Endothelial cell of umbilical vein (primary cell): ENCODE results near the gene LPAR3. TPM values are rescaled to one million over a fixed set of nuclear protein-coding genes. Genes with fewer than 3 reads are reported as not detected.

ENCODE experiments used
- BruUV-seq: library from RNA; stranded (reverse); fragments of 400-500 nt; replicated peaks from 2 replicates; lab custom pipeline; 2021; lab: Mats Ljungman, UMichigan
- CTCF ChIA-PET: fragments of 300-600, 350-600 bp; sonication (Branson Sonifier 250); formaldehyde crosslinking; loops from one replicate; lab custom pipeline; 2021; ENCODE audit warnings: antibody characterized with exemption, inconsistent platforms; lab: Charles Lee
- POLR2A ChIA-PET: fragments of 300-600, 350-600 bp; sonication (Branson Sonifier 250); formaldehyde crosslinking; loops from one replicate; lab custom pipeline; 2021; ENCODE audit warnings: antibody characterized with exemption, inconsistent platforms; lab: Charles Lee
- DNase-seq: peaks from one replicate; pipeline ENCODE4 v3.0.0-alpha.2; 2011; ENCODE audit warnings: low read depth, low spot score
- FAIRE-seq: peaks from 2 replicates; lab custom pipeline; 2011; peaks lifted over from hg19 to GRCh38; lab: Jason Lieb, UNC
- H2AFZ ChIP-seq: 2 replicates; pipeline ENCODE4 v1.6.0; 2012; ENCODE audit warnings: low read depth, low read length, control low read depth, inconsistent platforms
- H3K27ac ChIP-seq: 2 replicates; pipeline ENCODE4 v1.5.1; 2011; ENCODE audit warnings: low read depth, mild to moderate bottlenecking, control low read depth, low read length, moderate library complexity; ENCODE audit not compliant: insufficient read depth
- H3K27me3 ChIP-seq, 2 experiments: 2 replicates each; pipeline versions ENCODE4 v1.6.0 to v1.6.1; 2011; ENCODE audit warnings: low read length in 2 of 2, mixed read lengths in 1 of 2; ENCODE audit not compliant: control insufficient read depth in 2 of 2, insufficient read depth in 2 of 2
- H3K36me3 ChIP-seq, 2 experiments: 2 replicates in 1 of 2; 3 replicates in 1 of 2; pipeline ENCODE4 v1.5.1; 2011; ENCODE audit warnings: low read length in 2 of 2, mild to moderate bottlenecking in 1 of 2, moderate library complexity in 1 of 2; ENCODE audit not compliant: control insufficient read depth in 2 of 2, insufficient read depth in 2 of 2; ENCODE audit errors: extremely low read depth in 1 of 2
- H3K4me1 ChIP-seq: 3 replicates; pipeline ENCODE4 v1.5.1; 2011; ENCODE audit warnings: mild to moderate bottlenecking, low read length; ENCODE audit not compliant: control insufficient read depth, insufficient read depth; ENCODE audit errors: extremely low read depth
- H3K4me2 ChIP-seq: 2 replicates; pipeline ENCODE4 v1.6.1; 2011; ENCODE audit warnings: low read length, control low read depth, mixed read lengths; ENCODE audit not compliant: insufficient read depth
- H3K4me3 ChIP-seq, 3 experiments: fragments of 200-600 bp in 1 of 3; sonication (generic), shearing (Covaris generic) in 1 of 3; replicated peaks in 1 of 3; 2 replicates each; pipeline ENCODE4 v1.5.1; 2011 to 2016; ENCODE audit warnings: control low read depth in 3 of 3, low read length in 3 of 3, mild to moderate bottlenecking in 2 of 3, inconsistent platforms in 1 of 3, low read depth in 1 of 3, moderate library complexity in 1 of 3; ENCODE audit not compliant: insufficient read depth in 1 of 3
- H3K79me2 ChIP-seq: 2 replicates; pipeline ENCODE4 v1.6.0; 2012; ENCODE audit warnings: low read length, inconsistent platforms; ENCODE audit not compliant: control insufficient read depth, insufficient read depth
- H3K9ac ChIP-seq: replicated peaks from 2 replicates; pipeline ENCODE3; 2011; ENCODE audit warnings: low read length, control low read depth; ENCODE audit not compliant: insufficient read depth; ENCODE audit errors: extremely low read depth
- H3K9me1 ChIP-seq: replicated peaks from 3 replicates; pipeline ENCODE4 v1.6.0; 2011; ENCODE audit warnings: mild to moderate bottlenecking, low read length; ENCODE audit not compliant: control insufficient read depth, insufficient read depth; ENCODE audit errors: extremely low read depth
- H3K9me3 ChIP-seq: replicated peaks from 2 replicates; pipeline ENCODE4 v1.5.1; 2012; ENCODE audit warnings: low read length, inconsistent platforms; ENCODE audit not compliant: control insufficient read depth, insufficient read depth
- H4K20me1 ChIP-seq: replicated peaks from 2 replicates; pipeline ENCODE3; 2011; ENCODE audit warnings: mild to moderate bottlenecking, low read length; ENCODE audit not compliant: control insufficient read depth, insufficient read depth; ENCODE audit errors: extremely low read depth
- CTCF ChIP-seq, 2 donors: IDR thresholded peaks; 1 replicate in 1 of 2; 2 replicates in 1 of 2; pipeline ENCODE4 v1.5.1; 2011; ENCODE audit warnings: low read length in 2 of 2, mild to moderate bottlenecking in 2 of 2, moderate library complexity in 2 of 2, control low read depth in 1 of 2, inconsistent platforms in 1 of 2, low read depth in 1 of 2; ENCODE audit not compliant: insufficient read depth in 1 of 2; ENCODE audit errors: extremely low read depth in 1 of 2
- EZH2 ChIP-seq: IDR thresholded peaks from 2 replicates; pipeline ENCODE4 v1.6.1; 2012; ENCODE audit warnings: borderline replicate concordance, low read depth, mild to moderate bottlenecking, moderate library complexity, low read length, inconsistent platforms; ENCODE audit not compliant: severe bottlenecking
- FOS ChIP-seq: IDR thresholded peaks from 2 replicates; pipeline ENCODE4 v1.6.1; 2011; ENCODE audit warnings: mild to moderate bottlenecking, low read length, moderate library complexity, borderline replicate concordance; ENCODE audit not compliant: insufficient read depth
- GATA2 ChIP-seq: IDR thresholded peaks from 2 replicates; pipeline ENCODE4 v1.7.0; 2011; ENCODE audit warnings: low read depth, mild to moderate bottlenecking, moderate library complexity, mixed read lengths, low read length; ENCODE audit not compliant: insufficient read length, insufficient read depth
- JUN ChIP-seq: IDR thresholded peaks from 2 replicates; pipeline ENCODE4 v1.6.1; 2011; ENCODE audit warnings: borderline replicate concordance, low read depth; ENCODE audit not compliant: insufficient read length, insufficient read depth
- MAX ChIP-seq: IDR thresholded peaks from 2 replicates; pipeline ENCODE4 v1.6.1; 2011; ENCODE audit not compliant: insufficient read depth, insufficient read length
- MYC ChIP-seq: IDR thresholded peaks from one replicate; pipeline ENCODE4 v1.6.1; 2011; ENCODE audit warnings: mild to moderate bottlenecking, low read depth, low read length
- POLR2A ChIP-seq: IDR thresholded peaks from 2 replicates; pipeline ENCODE4 v1.6.1; 2012; ENCODE audit warnings: low read depth, mild to moderate bottlenecking, control low read depth, low read length
- POLR2AphosphoS5 ChIP-seq: IDR thresholded peaks from 2 replicates; pipeline ENCODE4 v1.6.1; 2012; ENCODE audit warnings: low read depth, mild to moderate bottlenecking, control low read depth, low read length, moderate library complexity; ENCODE audit not compliant: insufficient read depth
- dilution Hi-C: fragments of 300-500 bp; cut with MboI; formaldehyde crosslinking; loops from one replicate; pipeline ENCODE4 v1.15.0; 2019; ENCODE audit warnings: low sequenced_read_pairs; ENCODE audit not compliant: extremely low pct_ligation_motif_present
- intact Hi-C: fragments of 100-400 bp; cut with micrococcal nuclease; formaldehyde crosslinking; loops from one replicate; pipeline ENCODE4 v1.10.0; 2022
- polyA plus RNA-seq, 4 experiments: library from polyadenylated mRNA; depleted of rRNA in 3 of 4; stranded (reverse) in 3 of 4; unstranded in 1 of 4; fragments of >200 nt; gene quantifications; 2 replicates each; pipeline versions ENCODE4 v1.2.1 to v1.2.3, GENCODE V29; 2011 to 2012; ENCODE audit warnings: missing spikeins in 1 of 4
- total RNA-seq: library from RNA; stranded (reverse); gene quantifications from 2 replicates; pipeline ENCODE4 v1.2.3, GENCODE V29; 2021

LPAR3 gene
- total and polyA plus RNA-seq, 2 donors (not counting 3 experiments of a cell fraction or from before 2014, with no cell fraction given) = not detected

GRCh38 chr1:84771895-84772294, 121.1 kb downstream of the LPAR3 start:
- Histone ChIP-seq H3K27ac (no peak overlapping the region), H3K27me3 (peaks cover 2 to 12% of the 10 kb centered on the region in 2 experiments), H2AFZ (no peak overlapping the region), H3K36me3 (no peaks in the 10 kb centered on the region), H3K9me1 (no peaks in the 10 kb centered on the region), H3K4me3 (no peak overlapping the region), H3K9me3 (no peaks in the 10 kb centered on the region), H4K20me1 (no peaks in the 10 kb centered on the region), H3K9ac (no peak overlapping the region), H3K4me2 (no peak overlapping the region), H3K79me2 (no peaks in the 10 kb centered on the region), H3K4me1 (no peaks in the 10 kb centered on the region)
- FAIRE-seq = no peak
- no peak for DNase-seq
- BruUV-seq = no TSS peak
- TF ChIP-seq JUN (no peak), MYC (no peak), GATA2 (no peak), EZH2 (no peak), CTCF (IDR thresholded peaks at IDR 0.05; ENCODE audit: extremely low read depth in 1 of 2, insufficient read depth in 1 of 2, low read depth in 1 of 2, low read length in 2 of 2) (no peak), POLR2A (no peak)
- POLR2A ChIA-PET = no interaction called here
- CTCF ChIA-PET = interaction anchor here (0.6 to 3.0 kb wide), 48 partner anchors 8 to 1993 kb away, joined by 3 to 34 read pairs (median 5); partner anchors contain the start of gene PRKACB
- intact Hi-C loops = loop anchor here (1.0 to 2.0 kb wide), 5 partner anchors 151 to 841 kb away; no protein-coding TSS in a partner anchor
- dilution Hi-C loops = no loop called here

DNA sequence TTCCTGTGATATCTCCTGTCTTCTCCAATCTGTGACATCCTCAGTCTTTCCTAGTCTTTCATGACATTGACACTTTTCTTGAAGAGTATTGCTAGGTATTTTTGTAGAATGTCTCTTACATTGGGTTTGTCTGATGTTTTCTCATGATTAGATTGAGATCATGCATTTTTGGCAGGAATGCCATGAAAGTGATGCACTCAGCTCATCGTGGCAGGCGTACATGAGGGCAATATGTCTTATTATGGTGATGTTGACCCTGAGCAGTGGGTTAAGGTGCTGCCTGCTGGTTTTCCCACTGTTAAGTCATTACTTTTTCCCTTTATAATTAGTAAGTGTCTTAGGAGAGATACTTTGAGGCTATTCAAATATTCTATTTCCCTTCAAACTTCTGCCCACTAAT, 122.5 kb downstream of the LPAR3 start:
- Histone ChIP-seq H3K27ac (no peak overlapping the region), H3K36me3 (no peaks in the 10 kb centered on the region), H3K4me3 (no peak overlapping the region), H3K27me3 (peaks cover 9 to 17% of the 10 kb centered on the region in 2 experiments), H3K9me3 (no peaks in the 10 kb centered on the region), H3K9me1 (no peaks in the 10 kb centered on the region), H2AFZ (no peak overlapping the region), H3K4me1 (no peaks in the 10 kb centered on the region), H3K79me2 (no peaks in the 10 kb centered on the region), H3K4me2 (no peak overlapping the region), H3K9ac (no peak overlapping the region), H4K20me1 (no peaks in the 10 kb centered on the region)
- CTCF ChIA-PET = interaction anchor here (1.2 to 3.0 kb wide), 2 partner anchors 12 to 629 kb away, joined by 4 to 18 read pairs; no protein-coding TSS in a partner anchor
- no peak for TF ChIP-seq EZH2
- TF ChIP-seq POLR2AphosphoS5 = no peak
- no peak for TF ChIP-seq CTCF (IDR thresholded peaks at IDR 0.05; ENCODE audit: extremely low read depth in 1 of 2, insufficient read depth in 1 of 2, low read depth in 1 of 2, low read length in 2 of 2)
- no peak for TF ChIP-seq MAX
- TF ChIP-seq POLR2A = no peak
- TF ChIP-seq GATA2 = no peak
- no peak for TF ChIP-seq JUN
- no peak for TF ChIP-seq FOS
- no peak for TF ChIP-seq MYC
- DNase-seq = no peak
- no TSS peak for BruUV-seq
- dilution Hi-C loops (no loop called here), intact Hi-C loops (no loop called here)
- POLR2A ChIA-PET = no interaction called here
- no peak for FAIRE-seq
